Measurements from ENCODE around the gene TBX2.

DNA sequence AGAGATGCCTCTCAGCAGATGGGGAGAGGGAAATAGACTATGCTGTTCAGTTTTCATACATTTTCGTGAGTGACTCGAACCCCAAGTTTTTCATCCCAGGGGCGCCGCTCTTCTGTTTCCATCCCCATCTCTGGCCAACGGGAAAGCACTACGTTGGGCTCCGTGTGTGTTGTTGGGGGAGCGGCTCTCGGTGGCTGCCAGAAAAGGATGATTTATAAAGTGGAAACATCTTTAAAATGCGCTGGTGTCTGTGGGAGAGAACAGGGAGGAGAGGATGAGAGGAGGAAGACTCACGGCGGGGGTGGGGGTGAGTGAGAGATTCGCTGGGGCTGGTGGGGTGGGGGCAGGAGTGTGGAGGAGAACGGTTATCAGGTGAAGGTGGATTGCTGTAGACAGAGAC lies 58.4 kb downstream of the TBX2 start:
- TF ChIP-seq, protein P1, sequence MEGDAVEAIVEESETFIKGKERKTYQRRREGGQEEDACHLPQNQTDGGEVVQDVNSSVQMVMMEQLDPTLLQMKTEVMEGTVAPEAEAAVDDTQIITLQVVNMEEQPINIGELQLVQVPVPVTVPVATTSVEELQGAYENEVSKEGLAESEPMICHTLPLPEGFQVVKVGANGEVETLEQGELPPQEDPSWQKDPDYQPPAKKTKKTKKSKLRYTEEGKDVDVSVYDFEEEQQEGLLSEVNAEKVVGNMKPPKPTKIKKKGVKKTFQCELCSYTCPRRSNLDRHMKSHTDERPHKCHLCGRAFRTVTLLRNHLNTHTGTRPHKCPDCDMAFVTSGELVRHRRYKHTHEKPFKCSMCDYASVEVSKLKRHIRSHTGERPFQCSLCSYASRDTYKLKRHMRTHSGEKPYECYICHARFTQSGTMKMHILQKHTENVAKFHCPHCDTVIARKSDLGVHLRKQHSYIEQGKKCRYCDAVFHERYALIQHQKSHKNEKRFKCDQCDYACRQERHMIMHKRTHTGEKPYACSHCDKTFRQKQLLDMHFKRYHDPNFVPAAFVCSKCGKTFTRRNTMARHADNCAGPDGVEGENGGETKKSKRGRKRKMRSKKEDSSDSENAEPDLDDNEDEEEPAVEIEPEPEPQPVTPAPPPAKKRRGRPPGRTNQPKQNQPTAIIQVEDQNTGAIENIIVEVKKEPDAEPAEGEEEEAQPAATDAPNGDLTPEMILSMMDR (IDR thresholded peaks at IDR 0.05; ENCODE audit: low read depth, low read length, poor library complexity, severe bottlenecking): no peak
- no peak for TF ChIP-seq EZH2phosphoT487 (IDR thresholded peaks at IDR 0.05; ENCODE audit: borderline replicate concordance, low read length)
